ENCODE data around the gene TES.
A peak's percentile ranks its signal among the peaks of the same experiment; 100 is the strongest.
"Not testable (repeated sequence)": the region's sequence is repeated elsewhere in the genome, so short reads cannot be mapped to it uniquely, and the experiment has no call there.

Gene TES

GRCh38 chr7:116291937-116292336, 81.6 kb downstream of the TES start:
- DNase-seq = no peak

GRCh38 chr7:116292381-116292780, 82.0 kb downstream of the TES start:
- no peak for DNase-seq

GRCh38 chr7:116293139-116293538, 82.8 kb downstream of the TES start:
- no peak for DNase-seq

- no peak for DNase-seq
These were observed 83.3 kb downstream of the TES start for GRCh38 chr7:116293633-116294032.

GRCh38 chr7:116295903-116296302, 85.6 kb downstream of the TES start:
- DNase-seq = not testable (repeated sequence)

GRCh38 chr7:116298055-116298454, 87.7 kb downstream of the TES start:
- DNase-seq = no peak

- no peak for DNase-seq
These were observed 88.2 kb downstream of the TES start for GRCh38 chr7:116298576-116298975.

GRCh38 chr7:116305485-116306408, 95.4 kb downstream of the TES start:
- peak; percentile 9 for DNase-seq

- no peak for DNase-seq
These were observed 96.2 kb downstream of the TES start for GRCh38 chr7:116306409-116307048.

- no peak for DNase-seq
These were observed 96.9 kb downstream of the TES start for GRCh38 chr7:116307253-116307652.
